Epithelial cell of esophagus (primary cell): ENCODE results near the gene GPR18.

Experiments used
- DNase-seq: peaks from one replicate; pipeline ENCODE4 v3.0.0; 2010; ENCODE audit warnings: low read depth
- H3K4me3 ChIP-seq: 2 replicates; pipeline ENCODE4 v1.5.1; 2011; ENCODE audit warnings: mild to moderate bottlenecking, low read length, control low read depth
- TF ChIP-seq, protein P1 (sequence below): IDR thresholded peaks from 2 replicates; pipeline ENCODE4 v1.5.1; 2011; ENCODE audit warnings: low read depth, mild to moderate bottlenecking, low read length, control low read depth, inconsistent platforms; ENCODE audit not compliant: insufficient read depth; ENCODE audit errors: missing control alignments

The GPR18 gene

DNA sequence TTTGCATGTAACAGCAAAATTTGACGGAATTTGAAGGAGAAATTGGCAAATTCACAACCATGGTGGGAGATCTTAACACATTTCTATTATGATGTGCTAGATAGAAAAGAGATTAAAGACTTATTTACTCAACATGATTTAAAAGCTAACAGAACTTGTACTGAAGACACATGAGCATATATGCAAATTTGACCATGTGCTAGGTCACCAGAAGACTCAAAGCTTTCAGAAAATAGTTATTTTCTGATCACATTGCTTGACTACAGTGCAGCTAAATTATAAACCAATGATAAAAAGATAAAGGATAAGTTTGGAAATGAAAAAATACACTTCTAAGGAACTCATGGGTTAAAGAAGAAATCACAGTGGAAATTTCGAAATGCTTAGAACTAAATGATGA is 39.9 kb upstream of the GPR18 start:
- no peak for DNase-seq
- TF ChIP-seq, protein P1, sequence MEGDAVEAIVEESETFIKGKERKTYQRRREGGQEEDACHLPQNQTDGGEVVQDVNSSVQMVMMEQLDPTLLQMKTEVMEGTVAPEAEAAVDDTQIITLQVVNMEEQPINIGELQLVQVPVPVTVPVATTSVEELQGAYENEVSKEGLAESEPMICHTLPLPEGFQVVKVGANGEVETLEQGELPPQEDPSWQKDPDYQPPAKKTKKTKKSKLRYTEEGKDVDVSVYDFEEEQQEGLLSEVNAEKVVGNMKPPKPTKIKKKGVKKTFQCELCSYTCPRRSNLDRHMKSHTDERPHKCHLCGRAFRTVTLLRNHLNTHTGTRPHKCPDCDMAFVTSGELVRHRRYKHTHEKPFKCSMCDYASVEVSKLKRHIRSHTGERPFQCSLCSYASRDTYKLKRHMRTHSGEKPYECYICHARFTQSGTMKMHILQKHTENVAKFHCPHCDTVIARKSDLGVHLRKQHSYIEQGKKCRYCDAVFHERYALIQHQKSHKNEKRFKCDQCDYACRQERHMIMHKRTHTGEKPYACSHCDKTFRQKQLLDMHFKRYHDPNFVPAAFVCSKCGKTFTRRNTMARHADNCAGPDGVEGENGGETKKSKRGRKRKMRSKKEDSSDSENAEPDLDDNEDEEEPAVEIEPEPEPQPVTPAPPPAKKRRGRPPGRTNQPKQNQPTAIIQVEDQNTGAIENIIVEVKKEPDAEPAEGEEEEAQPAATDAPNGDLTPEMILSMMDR, result no peak
- no peak overlapping the region for H3K4me3 ChIP-seq

- TF ChIP-seq, protein P1, result no peak
- H3K4me3 ChIP-seq, result no peak overlapping the region
- no peak for DNase-seq
Observed at GRCh38 chr13:99297331-99297730, 39.2 kb upstream of the GPR18 start.

DNA sequence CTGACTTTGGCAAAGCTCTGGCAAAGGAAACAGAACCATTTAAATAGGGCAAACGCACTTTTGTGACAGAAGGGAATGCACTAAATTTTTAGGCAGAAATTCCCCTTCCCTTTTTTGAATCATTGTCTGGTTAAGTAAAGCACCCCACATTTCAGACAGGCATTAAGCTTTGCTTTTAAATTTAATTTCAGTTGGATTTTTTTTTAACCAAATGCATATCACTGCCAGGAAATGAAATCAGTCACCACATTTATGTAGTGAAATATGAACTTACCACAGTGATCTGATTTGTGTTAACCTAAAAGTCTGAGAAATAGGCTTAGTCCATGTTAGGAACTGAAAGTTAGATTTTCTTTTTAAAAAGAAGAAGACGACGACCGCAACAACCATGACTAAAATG is 38.2 kb upstream of the GPR18 start:
- DNase-seq, result no peak
- no peak overlapping the region for H3K4me3 ChIP-seq
- TF ChIP-seq, protein P1, result no peak

GRCh38 chr13:99295488-99296252 is 37.5 kb upstream of the GPR18 start:
- TF ChIP-seq, protein P1, result no peak
- no peak overlapping the region for H3K4me3 ChIP-seq
- DNase-seq, result no peak

GRCh38 chr13:99294958-99295357 is 36.8 kb upstream of the GPR18 start:
- H3K4me3 ChIP-seq, result no peak overlapping the region
- DNase-seq, result no peak
- TF ChIP-seq, protein P1, result no peak

- H3K4me3 ChIP-seq, result no peak overlapping the region
- TF ChIP-seq, protein P1, result no peak
- no peak for DNase-seq
Observed at GRCh38 chr13:99294198-99294597, 36.0 kb upstream of the GPR18 start.

GRCh38 chr13:99293178-99293577 is 35.0 kb upstream of the GPR18 start:
- no peak overlapping the region for H3K4me3 ChIP-seq
- no peak for DNase-seq
- TF ChIP-seq, protein P1, result no peak
